Astrocyte (in vitro differentiated cells and primary cell): Measurements from ENCODE around the gene PRKAG2. TPM values are rescaled to one million over a fixed set of nuclear protein-coding genes. Genes with fewer than 3 reads are reported as not detected.

Source experiments
- DNase-seq: peaks from one replicate; pipeline ENCODE4 v3.0.0-alpha.2; 2010; ENCODE audit warnings: low read depth
- FAIRE-seq: peaks from 2 replicates; lab custom pipeline; 2011; peaks lifted over from hg19 to GRCh38; lab: Jason Lieb, UNC
- H2AFZ ChIP-seq: 2 replicates; pipeline ENCODE4 v1.6.0; 2012; ENCODE audit warnings: low read depth, low read length, inconsistent platforms
- H3K27ac ChIP-seq: 2 replicates; pipeline ENCODE4 v1.5.1; 2011; ENCODE audit warnings: low read depth, low read length, inconsistent platforms
- H3K27me3 ChIP-seq: 2 replicates; pipeline ENCODE4 v1.6.0; 2011; ENCODE audit warnings: low read length, inconsistent platforms; ENCODE audit not compliant: insufficient read depth
- H3K36me3 ChIP-seq: 2 replicates; pipeline ENCODE4 v1.5.1; 2011; ENCODE audit warnings: low read length, inconsistent platforms; ENCODE audit not compliant: insufficient read depth
- H3K4me1 ChIP-seq: 2 replicates; pipeline ENCODE4 v1.5.1; 2011; ENCODE audit warnings: low read length, inconsistent platforms; ENCODE audit not compliant: insufficient read depth
- H3K4me2 ChIP-seq: 2 replicates; pipeline ENCODE4 v1.6.0; 2012; ENCODE audit warnings: low read length, inconsistent platforms
- H3K4me3 ChIP-seq: 2 replicates; pipeline ENCODE4 v1.5.1; 2011; ENCODE audit warnings: low read depth, mild to moderate bottlenecking, low read length, inconsistent platforms; ENCODE audit not compliant: insufficient read depth
- H3K79me2 ChIP-seq: 2 replicates; pipeline ENCODE4 v1.6.0; 2012; ENCODE audit warnings: mild to moderate bottlenecking, low read length, inconsistent platforms; ENCODE audit not compliant: insufficient read depth
- H3K9ac ChIP-seq: 2 replicates; pipeline ENCODE4 v1.6.0; 2012; ENCODE audit warnings: mild to moderate bottlenecking, low read length, inconsistent platforms
- H3K9me3 ChIP-seq: 2 replicates; pipeline ENCODE4 v1.5.1; 2012; ENCODE audit warnings: low read depth, mild to moderate bottlenecking, low read length, inconsistent platforms; ENCODE audit not compliant: insufficient read depth
- H4K20me1 ChIP-seq: 2 replicates; pipeline ENCODE4 v1.6.0; 2012; ENCODE audit warnings: low read length, inconsistent platforms; ENCODE audit not compliant: insufficient read depth
- H3K27ac Mint-ChIP-seq: one replicate; pipeline ENCODE4 v1.8.0; 2021; ENCODE audit warnings: mild to moderate bottlenecking, mixed read lengths; ENCODE audit not compliant: unreplicated experiment
- H3K27me3 Mint-ChIP-seq: one replicate; pipeline ENCODE4 v1.8.0; 2021; ENCODE audit warnings: low read depth, mixed read lengths; ENCODE audit not compliant: unreplicated experiment
- H3K36me3 Mint-ChIP-seq: one replicate; pipeline ENCODE4 v1.8.0; 2021; ENCODE audit warnings: low read depth, mixed read lengths; ENCODE audit not compliant: unreplicated experiment
- H3K4me1 Mint-ChIP-seq: one replicate; pipeline ENCODE4 v1.8.0; 2021; ENCODE audit warnings: low read depth, mixed read lengths; ENCODE audit not compliant: unreplicated experiment
- H3K4me3 Mint-ChIP-seq: one replicate; pipeline ENCODE4 v1.8.0; 2021; ENCODE audit warnings: mild to moderate bottlenecking, moderate library complexity, mixed read lengths; ENCODE audit not compliant: unreplicated experiment
- H3K9me3 Mint-ChIP-seq: one replicate; pipeline ENCODE4 v1.8.0; 2021; ENCODE audit warnings: mild to moderate bottlenecking, mixed read lengths; ENCODE audit not compliant: unreplicated experiment
- EZH2 ChIP-seq: IDR thresholded peaks from 2 replicates; pipeline ENCODE4 v1.6.1; 2012; ENCODE audit warnings: mild to moderate bottlenecking, low read length, inconsistent platforms; ENCODE audit not compliant: insufficient read depth
- total RNA-seq: library from RNA; stranded (reverse); gene quantifications from 2 replicates; pipeline ENCODE4 v1.2.1, GENCODE V29; 2021
- TF ChIP-seq, protein P1 (sequence below): IDR thresholded peaks from 2 replicates; pipeline ENCODE4 v1.5.1; 2011; ENCODE audit warnings: low read depth, mild to moderate bottlenecking, inconsistent platforms, low read length, moderate library complexity; ENCODE audit not compliant: insufficient read depth

The PRKAG2 gene
- total RNA-seq, 1 donor from 2014 or later: 40.7 TPM

- H3K4me3 Mint-ChIP-seq: peak overlapping the region; percentile 20
Observed at GRCh38 chr7:151856516-151856915, 20.4 kb downstream of the PRKAG2 start.

GRCh38 chr7:151856098-151856497 lies 20.8 kb downstream of the PRKAG2 start:
- no peaks in the 10 kb centered on the region for H3K79me2 ChIP-seq
- no peak overlapping the region for H3K27ac ChIP-seq
- Mint-ChIP-seq H3K36me3 (no peaks in the 10 kb centered on the region), H3K9me3 (no peaks in the 10 kb centered on the region), H3K4me3 (no peak overlapping the region), H3K27me3 (peaks cover 57% of the 10 kb centered on the region), H3K4me1 (no peaks in the 10 kb centered on the region), H3K27ac (no peak overlapping the region)
- no peaks in the 10 kb centered on the region for H3K9me3 ChIP-seq
- H3K4me2 ChIP-seq: no peak overlapping the region
- H3K4me3 ChIP-seq: no peak overlapping the region
- no peaks in the 10 kb centered on the region for H4K20me1 ChIP-seq
- H3K4me1 ChIP-seq: no peaks in the 10 kb centered on the region
- no peak for DNase-seq
- no peaks in the 10 kb centered on the region for H3K36me3 ChIP-seq
- H3K27me3 ChIP-seq: peaks cover 17% of the 10 kb centered on the region
- H2AFZ ChIP-seq: no peak overlapping the region
- TF ChIP-seq, protein P1, sequence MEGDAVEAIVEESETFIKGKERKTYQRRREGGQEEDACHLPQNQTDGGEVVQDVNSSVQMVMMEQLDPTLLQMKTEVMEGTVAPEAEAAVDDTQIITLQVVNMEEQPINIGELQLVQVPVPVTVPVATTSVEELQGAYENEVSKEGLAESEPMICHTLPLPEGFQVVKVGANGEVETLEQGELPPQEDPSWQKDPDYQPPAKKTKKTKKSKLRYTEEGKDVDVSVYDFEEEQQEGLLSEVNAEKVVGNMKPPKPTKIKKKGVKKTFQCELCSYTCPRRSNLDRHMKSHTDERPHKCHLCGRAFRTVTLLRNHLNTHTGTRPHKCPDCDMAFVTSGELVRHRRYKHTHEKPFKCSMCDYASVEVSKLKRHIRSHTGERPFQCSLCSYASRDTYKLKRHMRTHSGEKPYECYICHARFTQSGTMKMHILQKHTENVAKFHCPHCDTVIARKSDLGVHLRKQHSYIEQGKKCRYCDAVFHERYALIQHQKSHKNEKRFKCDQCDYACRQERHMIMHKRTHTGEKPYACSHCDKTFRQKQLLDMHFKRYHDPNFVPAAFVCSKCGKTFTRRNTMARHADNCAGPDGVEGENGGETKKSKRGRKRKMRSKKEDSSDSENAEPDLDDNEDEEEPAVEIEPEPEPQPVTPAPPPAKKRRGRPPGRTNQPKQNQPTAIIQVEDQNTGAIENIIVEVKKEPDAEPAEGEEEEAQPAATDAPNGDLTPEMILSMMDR: no peak
- TF ChIP-seq EZH2: no peak
- H3K9ac ChIP-seq: no peak overlapping the region
- FAIRE-seq: no peak

More at GRCh38 chr7:151856516-151856915, 20.4 kb downstream of the PRKAG2 start:
- no peak for TF ChIP-seq EZH2
- TF ChIP-seq, protein P1: no peak
- H3K36me3 ChIP-seq: no peaks in the 10 kb centered on the region
- no peak overlapping the region for H3K4me2 ChIP-seq
- FAIRE-seq (no peak), DNase-seq (no peak)
- no peak overlapping the region for H2AFZ ChIP-seq
- Mint-ChIP-seq H3K9me3 (no peaks in the 10 kb centered on the region), H3K27me3 (peaks cover 54% of the 10 kb centered on the region), H3K27ac (no peak overlapping the region), H3K36me3 (no peaks in the 10 kb centered on the region), H3K4me1 (no peaks in the 10 kb centered on the region)
- H3K9me3 ChIP-seq: no peaks in the 10 kb centered on the region
- H3K27ac ChIP-seq: no peak overlapping the region
- H3K4me1 ChIP-seq: no peaks in the 10 kb centered on the region
- H3K27me3 ChIP-seq: peaks cover 17% of the 10 kb centered on the region
- no peaks in the 10 kb centered on the region for H3K79me2 ChIP-seq
- H3K9ac ChIP-seq: no peak overlapping the region
- no peaks in the 10 kb centered on the region for H4K20me1 ChIP-seq
- no peak overlapping the region for H3K4me3 ChIP-seq

DNA sequence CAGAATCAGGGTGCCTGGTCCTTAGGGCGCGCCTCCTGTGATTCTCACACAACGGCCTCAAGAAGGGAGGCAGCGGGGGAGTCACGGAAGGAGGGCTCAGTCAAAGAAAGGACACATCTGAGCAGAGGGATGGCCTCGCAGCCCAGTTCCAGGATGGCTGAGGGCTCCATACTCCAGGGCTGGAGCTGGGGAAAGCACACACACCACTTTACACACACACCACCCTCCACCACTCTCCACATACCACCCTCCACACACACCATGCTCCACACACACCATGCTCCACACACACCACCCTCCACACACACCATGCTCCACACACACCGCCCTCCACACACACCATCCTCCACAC lies 22.2 kb downstream of the PRKAG2 start:
- FAIRE-seq: no peak
- Histone ChIP-seq H3K4me3 (no peak overlapping the region), H3K4me1 (no peaks in the 10 kb centered on the region), H3K27ac (no peak overlapping the region), H3K79me2 (no peaks in the 10 kb centered on the region), H3K4me2 (no peak overlapping the region), H3K27me3 (peaks cover 16% of the 10 kb centered on the region), H4K20me1 (no peaks in the 10 kb centered on the region), H2AFZ (no peak overlapping the region), H3K9ac (no peak overlapping the region), H3K36me3 (no peaks in the 10 kb centered on the region), H3K9me3 (no peaks in the 10 kb centered on the region)
- Mint-ChIP-seq H3K4me3 (no peak overlapping the region), H3K27me3 (peaks cover 52% of the 10 kb centered on the region), H3K9me3 (no peaks in the 10 kb centered on the region), H3K36me3 (no peaks in the 10 kb centered on the region), H3K4me1 (no peaks in the 10 kb centered on the region), H3K27ac (no peak overlapping the region)
- DNase-seq: no peak
- TF ChIP-seq EZH2: no peak
- TF ChIP-seq, protein P1: no peak
